HG03135 (cell line): ENCODE results near the gene CEP89.
"Not testable (repeated sequence)": the region's sequence is repeated elsewhere in the genome, so short reads cannot be mapped to it uniquely, and the experiment has no call there.

Experiments used
- ATAC-seq: cut with Tn5 transposase; IDR thresholded peaks from one replicate; pipeline ENCODE4 v1.9.1; 2021; ENCODE audit warnings: mild to moderate bottlenecking, moderate library complexity; ENCODE audit not compliant: unreplicated experiment

CEP89 gene

GRCh38 chr19:32896516-32897214 is 75.1 kb downstream of the CEP89 start:
- no peak for ATAC-seq

- peak; percentile 75 for ATAC-seq
Observed at GRCh38 chr19:32895384-32895783, 76.4 kb downstream of the CEP89 start.

GRCh38 chr19:32891609-32892008 is 80.1 kb downstream of the CEP89 start:
- no peak for ATAC-seq

- no peak for ATAC-seq
Observed at GRCh38 chr19:32890841-32891240, 80.9 kb downstream of the CEP89 start.

GRCh38 chr19:32890326-32890725 is 81.4 kb downstream of the CEP89 start:
- ATAC-seq: no peak

GRCh38 chr19:32889137-32889934 is 82.4 kb downstream of the CEP89 start:
- no peak for ATAC-seq

- no peak for ATAC-seq
Observed at GRCh38 chr19:32887572-32888215, 84.1 kb downstream of the CEP89 start.

GRCh38 chr19:32886241-32886640 is 85.5 kb downstream of the CEP89 start:
- no peak for ATAC-seq

GRCh38 chr19:32885255-32885654 is 86.5 kb downstream of the CEP89 start:
- not testable (repeated sequence) for ATAC-seq

GRCh38 chr19:32881766-32882165 is 90.0 kb downstream of the CEP89 start:
- ATAC-seq: no peak

- no peak for ATAC-seq
Observed at GRCh38 chr19:32880622-32881021, 91.1 kb downstream of the CEP89 start.

GRCh38 chr19:32879741-32880140 is 92.0 kb downstream of the CEP89 start:
- no peak for ATAC-seq

GRCh38 chr19:32878988-32879387 is 92.8 kb downstream of the CEP89 start:
- no peak for ATAC-seq

- ATAC-seq: no peak
Observed at GRCh38 chr19:32877977-32878745, 93.6 kb downstream of the CEP89 start.

GRCh38 chr19:32877323-32877912 is 94.3 kb downstream of the CEP89 start:
- no peak for ATAC-seq

- ATAC-seq: no peak
Observed at GRCh38 chr19:32876919-32877285, 94.9 kb downstream of the CEP89 start.

- no peak for ATAC-seq
Observed at GRCh38 chr19:32876236-32876918, 95.4 kb downstream of the CEP89 start.

- ATAC-seq: no peak
Observed at GRCh38 chr19:32875428-32875827, 96.3 kb downstream of the CEP89 start.

- ATAC-seq: no peak
Observed at GRCh38 chr19:32874605-32875004, 97.2 kb downstream of the CEP89 start.
